GM19193 (cell line): ENCODE data around the gene RAC3.
A peak's percentile ranks its signal among the peaks of the same experiment; 100 is the strongest.

Source experiments
- POLR2A ChIP-seq: IDR thresholded peaks from 4 replicates; pipeline ENCODE4 v1.6.1; 2011; ENCODE audit not compliant: insufficient read depth, insufficient read length; ENCODE audit errors: extremely low read depth

Gene RAC3

GRCh38 chr17:82016061-82016874, 15.2 kb upstream of the RAC3 start:
- TF ChIP-seq POLR2A: no peak

- no peak for TF ChIP-seq POLR2A
These were observed 14.5 kb upstream of the RAC3 start for GRCh38 chr17:82016875-82017459.

GRCh38 chr17:82017612-82018151, 13.8 kb upstream of the RAC3 start:
- no peak for TF ChIP-seq POLR2A

GRCh38 chr17:82018152-82018988, 13.1 kb upstream of the RAC3 start:
- TF ChIP-seq POLR2A: no peak

GRCh38 chr17:82018989-82019689, 12.3 kb upstream of the RAC3 start:
- TF ChIP-seq POLR2A: no peak

- no peak for TF ChIP-seq POLR2A
These were observed 11.5 kb upstream of the RAC3 start for GRCh38 chr17:82019690-82020571.

GRCh38 chr17:82020572-82021106, 10.8 kb upstream of the RAC3 start:
- TF ChIP-seq POLR2A: no peak

- no peak for TF ChIP-seq POLR2A
These were observed 10.2 kb upstream of the RAC3 start for GRCh38 chr17:82021107-82021899.

GRCh38 chr17:82021900-82022309, 9.6 kb upstream of the RAC3 start:
- TF ChIP-seq POLR2A: no peak

- peak; percentile 67 for TF ChIP-seq POLR2A
These were observed 9.0 kb upstream of the RAC3 start, which contains the start of gene CENPX for GRCh38 chr17:82022310-82022980. Gene CENPX (minus strand): TSS chr17:82022878. CDS start chr17:82022861, 17 bp downstream.

- no peak for TF ChIP-seq POLR2A
These were observed 8.5 kb upstream of the RAC3 start, which contains the start of gene LRRC45 for GRCh38 chr17:82022981-82023446. Gene LRRC45 (plus strand): TSS chr17:82023305. CDS start chr17:82023644, 339 bp downstream.
